Panc1 (cell line): Measurements from ENCODE around the gene MICALL1. TPM values are rescaled to one million over a fixed set of nuclear protein-coding genes. Genes with fewer than 3 reads are reported as not detected.

ENCODE experiments used
- ATAC-seq: fragments of 200-7000 bp; cut with Tn5 transposase; 2 replicates; pipeline ENCODE4 v1.9.1; 2020; ENCODE audit warnings: mild to moderate bottlenecking, moderate library complexity
- BruUV-seq: library from RNA; stranded (reverse); fragments of 400-500 nt; replicated peaks from 2 replicates; lab custom pipeline; 2021; lab: Mats Ljungman, UMichigan
- CTCF ChIA-PET: fragments of 300-600 bp; sonication (Branson Sonifier 250); formaldehyde crosslinking; loops from one replicate; lab custom pipeline; 2022; ENCODE audit warnings: antibody characterized with exemption; lab: Charles Lee
- POLR2A ChIA-PET: fragments of 300-600 bp; sonication (Branson Sonifier 250); formaldehyde crosslinking; loops from one replicate; lab custom pipeline; 2022; ENCODE audit warnings: antibody characterized with exemption; lab: Charles Lee
- DNase-seq: peaks from one replicate; pipeline ENCODE4 v3.0.0-alpha.2; 2010; ENCODE audit warnings: low read depth, low spot score
- H3K27ac ChIP-seq: 2 replicates; pipeline ENCODE4 v1.5.1; 2011; ENCODE audit warnings: mild to moderate bottlenecking, low read length, inconsistent platforms
- H3K27me3 ChIP-seq: fragments of 200-500 bp; sonication (Bioruptor generic); 2 replicates; pipeline ENCODE4 v1.6.0; 2014; ENCODE audit warnings: low read length, inconsistent platforms; ENCODE audit not compliant: control insufficient read depth, insufficient read depth
- H3K36me3 ChIP-seq: fragments of 200-500 bp; sonication (Bioruptor generic); 2 replicates; pipeline ENCODE4 v1.5.1; 2014; ENCODE audit warnings: inconsistent platforms, mild to moderate bottlenecking, low read length, moderate library complexity; ENCODE audit not compliant: control insufficient read depth, insufficient read depth
- H3K4me1 ChIP-seq: 2 replicates; pipeline ENCODE4 v1.5.1; 2011; ENCODE audit warnings: inconsistent platforms, mild to moderate bottlenecking, low read length, moderate library complexity; ENCODE audit not compliant: control insufficient read depth, insufficient read depth
- H3K4me3 ChIP-seq, 2 experiments: 2 replicates each; pipeline ENCODE4 v1.5.1; 2011 to 2012; ENCODE audit warnings: low read depth in 2 of 2, low read length in 2 of 2, mild to moderate bottlenecking in 2 of 2, inconsistent platforms in 1 of 2, moderate library complexity in 1 of 2
- H3K9me3 ChIP-seq: fragments of 200-500 bp; sonication (Bioruptor generic); 2 replicates; pipeline ENCODE4 v1.5.1; 2014; ENCODE audit warnings: low read depth, mild to moderate bottlenecking, inconsistent platforms, low read length, moderate library complexity; ENCODE audit not compliant: control insufficient read depth, insufficient read depth
- CTCF ChIP-seq: fragments of 450-650 bp; IDR thresholded peaks from 2 replicates; pipeline ENCODE4 v1.5.1; 2017; ENCODE audit warnings: mild to moderate bottlenecking
- POLR2AphosphoS5 ChIP-seq: IDR thresholded peaks from 2 replicates; pipeline ENCODE4 v1.6.1; 2012; ENCODE audit warnings: mild to moderate bottlenecking, low read depth, low read length, moderate library complexity
- REST ChIP-seq, 2 experiments: IDR thresholded peaks; 2 replicates each; pipeline ENCODE4 v1.6.1; 2011 to 2012; ENCODE audit warnings: low read depth in 2 of 2, control low read depth in 1 of 2, low read length in 1 of 2, mild to moderate bottlenecking in 1 of 2, moderate library complexity in 1 of 2; ENCODE audit not compliant: insufficient read depth in 1 of 2
- SIN3A ChIP-seq: IDR thresholded peaks from 2 replicates; pipeline ENCODE4 v1.6.1; 2012; ENCODE audit warnings: low read depth, mild to moderate bottlenecking, low read length, moderate library complexity, borderline replicate concordance; ENCODE audit not compliant: insufficient read depth
- TCF7L2 ChIP-seq: IDR thresholded peaks from 2 replicates; pipeline ENCODE4 v1.6.1; 2011; ENCODE audit warnings: mild to moderate bottlenecking, low read depth, low read length, inconsistent platforms
- in situ Hi-C: cut with HindIII; loops from 2 replicates; pipeline ENCODE4 v1.10.0; 2016; ENCODE audit warnings: low sequenced_read_pairs, low pct_unique_long_range_greater_than_20kb
- intact Hi-C: fragments of 100-400 bp; cut with micrococcal nuclease; formaldehyde crosslinking; loops from one replicate; pipeline ENCODE4 v1.10.0; 2022; ENCODE audit not compliant: unreplicated experiment
- total RNA-seq: library from RNA; stranded (reverse); gene quantifications from one replicate; pipeline ENCODE4 v1.2.1, GENCODE V29; 2021; ENCODE audit not compliant: unreplicated experiment

Gene MICALL1
- total RNA-seq, 1 experiment from 2014 or later = 34.5 TPM

- intact Hi-C loops (no loop called here), in situ Hi-C loops (no loop called here)
- Histone ChIP-seq H3K9me3 (no peaks in the 10 kb centered on the region), H3K4me3 (no peak overlapping the region), H3K36me3 (no peaks in the 10 kb centered on the region), H3K4me1 (no peaks in the 10 kb centered on the region), H3K27me3 (no peaks in the 10 kb centered on the region), H3K27ac (no peak overlapping the region)
- CTCF ChIA-PET = no interaction called here
- no TSS peak for BruUV-seq
- POLR2A ChIA-PET = no interaction called here
- no peak for DNase-seq
- ATAC-seq = no peak
- TF ChIP-seq REST (IDR thresholded peaks at IDR 0.05; ENCODE audit: insufficient read depth in 1 of 2, low read depth in 2 of 2, low read length in 1 of 2) (no peak), POLR2AphosphoS5 (no peak), SIN3A (no peak), CTCF (no peak), TCF7L2 (no peak)
These were observed 75.3 kb downstream of the MICALL1 start for GRCh38 chr22:37981282-37982011.

DNA sequence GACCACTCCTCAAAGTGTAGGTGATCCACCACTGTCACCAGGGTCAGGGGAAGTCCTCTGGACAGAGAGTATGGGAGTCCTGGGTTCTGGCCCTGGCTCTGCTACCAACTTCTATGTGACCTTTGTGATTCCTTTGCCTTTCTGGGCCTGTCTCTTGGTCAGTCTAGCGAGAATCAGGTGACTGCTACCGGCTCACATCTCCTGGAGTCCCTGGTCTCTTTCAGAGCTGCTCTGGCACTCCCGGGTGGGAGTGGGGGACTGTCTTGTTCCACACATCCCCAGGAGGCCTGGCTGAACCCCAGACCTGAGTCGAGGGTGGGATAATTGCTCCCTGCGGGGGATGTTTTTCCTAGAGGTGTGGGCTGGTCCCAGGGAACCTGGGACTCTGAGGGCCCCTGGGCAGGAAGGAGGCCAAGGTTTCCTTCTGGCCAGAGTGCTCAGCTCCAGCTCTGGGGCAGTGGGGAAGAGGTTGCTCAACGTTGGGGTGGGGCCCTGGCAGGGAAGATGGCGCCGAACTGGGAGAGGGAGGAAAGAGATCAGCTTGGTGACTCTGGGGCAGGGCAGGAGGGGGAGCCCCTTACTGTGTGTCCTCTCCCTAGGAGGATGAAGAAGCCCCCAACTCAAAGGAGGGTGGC is 76.2 kb downstream of the MICALL1 start:
- DNase-seq = no peak
- H3K4me1 ChIP-seq = no peaks in the 10 kb centered on the region
- no peaks in the 10 kb centered on the region for H3K36me3 ChIP-seq
- no peak overlapping the region for H3K4me3 ChIP-seq
- no TSS peak for BruUV-seq
- intact Hi-C loops = no loop called here
- H3K27me3 ChIP-seq = no peaks in the 10 kb centered on the region
- H3K9me3 ChIP-seq = no peaks in the 10 kb centered on the region
- in situ Hi-C loops = no loop called here
- CTCF ChIA-PET = no interaction called here
- POLR2A ChIA-PET = no interaction called here
- no peak overlapping the region for H3K27ac ChIP-seq
- ATAC-seq = no peak
- TF ChIP-seq TCF7L2 = no peak
- no peak for TF ChIP-seq REST (IDR thresholded peaks at IDR 0.05; ENCODE audit: insufficient read depth in 1 of 2, low read depth in 2 of 2, low read length in 1 of 2)
- TF ChIP-seq POLR2AphosphoS5 = no peak
- no peak for TF ChIP-seq SIN3A
- no peak for TF ChIP-seq CTCF
